ENCODE measurements around the gene SOHLH2. TPM values are rescaled to one million over a fixed set of nuclear protein-coding genes. Genes with fewer than 3 reads are reported as not detected.
A peak's percentile ranks its signal among the peaks of the same experiment; 100 is the strongest.

Gene SOHLH2
- total RNA-seq, 4 donors from 2014 or later = 0.13 TPM; not detected in 3

- 89 to 92% methylated on average over 28 of the region's 28 CpGs for WGBS, 2 donors
These were observed 88.5 kb downstream of the SOHLH2 start for GRCh38 chr13:36125841-36126240.

GRCh38 chr13:36124236-36124822 lies 90.0 kb downstream of the SOHLH2 start:
- DNase-seq = peak; percentile 75 to 79
- 15 to 22% methylated on average over 6 of the region's 6 CpGs for WGBS, 2 donors
- intact Hi-C loops (cut with DNase I) = no loop called here
- H3K36me3 ChIP-seq = no peaks in the 10 kb centered on the region
- no peak overlapping the region for H3K27ac ChIP-seq
- peaks cover 3 to 7% of the 10 kb centered on the region in 2 donors for H3K4me1 ChIP-seq
- H3K9me3 ChIP-seq = no peaks in the 10 kb centered on the region
- no peaks in the 10 kb centered on the region for H3K27me3 ChIP-seq
- H3K4me3 ChIP-seq (replicated peaks in 1 of 3) = no peak overlapping the region
- TF ChIP-seq POLR2A (IDR thresholded peaks at IDR 0.05) (no peak), CTCF (IDR thresholded peaks at IDR 0.05) (no peak)

More at GRCh38 chr13:36125841-36126240, 88.5 kb downstream of the SOHLH2 start:
- H3K4me1 ChIP-seq = peaks cover 3 to 12% of the 10 kb centered on the region in 2 donors
- no peak for TF ChIP-seq CTCF (IDR thresholded peaks at IDR 0.05)
- TF ChIP-seq POLR2A (IDR thresholded peaks at IDR 0.05) = no peak
- no peak overlapping the region for H3K4me3 ChIP-seq (replicated peaks in 1 of 3)
- no peak for DNase-seq
- no peaks in the 10 kb centered on the region for H3K36me3 ChIP-seq
- no peaks in the 10 kb centered on the region for H3K27me3 ChIP-seq
- no peak overlapping the region for H3K27ac ChIP-seq
- intact Hi-C loops (cut with DNase I) = no loop called here
- no peaks in the 10 kb centered on the region for H3K9me3 ChIP-seq

Other genes starting within 250 kb of the SOHLH2 start
- gene DCLK1, start 83.2 kb downstream of the SOHLH2 start, total RNA-seq = 10 to 100 TPM; 11.9 to 26.4 (median 15.5) TPM
- 1 to 10 TPM in 2 of 4 donors, under 1 TPM in 2; 0.38 to 4.0 (median 2.1) TPM for gene CCDC169, start 83.3 kb upstream of the SOHLH2 start, total RNA-seq
- 10 to 100 TPM; 63.1 to 86.9 (median 77.5) TPM for gene SPART, start 131.8 kb upstream of the SOHLH2 start, total RNA-seq
- gene CCNA1, start 217.9 kb upstream of the SOHLH2 start, total RNA-seq = under 1 TPM; 0.22 to 0.94 (median 0.56) TPM